PC-3 (cell line): ENCODE results near the gene CREBBP. TPM values are rescaled to one million over a fixed set of nuclear protein-coding genes. Genes with fewer than 3 reads are reported as not detected.
"Not testable (repeated sequence)": the region's sequence is repeated elsewhere in the genome, so short reads cannot be mapped to it uniquely, and the experiment has no call there.

ENCODE experiments used
- ATAC-seq: fragments of 200-7000 bp; cut with Tn5 transposase; 2 replicates; pipeline ENCODE4 v1.9.1; 2020; ENCODE audit warnings: mild to moderate bottlenecking, moderate library complexity
- BruUV-seq: library from RNA; stranded (reverse); fragments of 400-500 nt; replicated peaks from 2 replicates; lab custom pipeline; 2021; lab: Mats Ljungman, UMichigan
- CTCF ChIA-PET: fragments of 300-600 bp; sonication (Branson Sonifier 250); formaldehyde crosslinking; loops from one replicate; lab custom pipeline; 2022; ENCODE audit warnings: antibody characterized with exemption; lab: Charles Lee
- POLR2A ChIA-PET: fragments of 300-600 bp; sonication (Branson Sonifier 250); formaldehyde crosslinking; loops from one replicate; lab custom pipeline; 2022; ENCODE audit warnings: antibody characterized with exemption; ENCODE audit not compliant: unreplicated experiment; lab: Charles Lee
- DNase-seq: peaks from one replicate; pipeline ENCODE4 v3.0.0-alpha.2; 2015
- H2AFZ ChIP-seq: fragments of 300-600 bp; sonication (generic); 2 replicates; pipeline ENCODE4 v1.6.0; 2016; ENCODE audit warnings: antibody characterized with exemption, low read length
- H3F3A ChIP-seq: fragments of 300-600 bp; sonication (generic); one replicate; pipeline ENCODE4 v1.6.0; 2017; ENCODE audit warnings: antibody characterized with exemption, low read length, control low read depth, mild to moderate bottlenecking; ENCODE audit not compliant: unreplicated experiment
- H3K27ac ChIP-seq: fragments of 300-600 bp; sonication (generic); 2 replicates; pipeline ENCODE4 v1.5.1; 2016; ENCODE audit warnings: mild to moderate bottlenecking, low read length
- H3K27me3 ChIP-seq: fragments of 300-600 bp; sonication (generic); 2 replicates; pipeline ENCODE4 v1.6.1; 2016; ENCODE audit warnings: low read length, mixed read lengths
- H3K36me3 ChIP-seq: fragments of 300-600 bp; sonication (generic); 2 replicates; pipeline ENCODE4 v1.6.1; 2016; ENCODE audit warnings: low read depth, mixed run types, low read length, mixed read lengths
- H3K4me1 ChIP-seq: fragments of 300-600 bp; sonication (generic); 2 replicates; pipeline ENCODE4 v1.5.1; 2016; ENCODE audit warnings: low read length; ENCODE audit not compliant: insufficient read depth
- H3K4me2 ChIP-seq: fragments of 300-600 bp; sonication (generic); 2 replicates; pipeline ENCODE4 v1.6.0; 2016; ENCODE audit warnings: low read length
- H3K4me3 ChIP-seq: fragments of 300-600 bp; sonication (generic); 2 replicates; pipeline ENCODE4 v1.5.1; 2016; ENCODE audit warnings: mild to moderate bottlenecking, low read length, mixed read lengths
- H3K79me2 ChIP-seq: fragments of 300-600 bp; sonication (generic); 2 replicates; pipeline ENCODE4 v1.6.1; 2017; ENCODE audit warnings: low read length, mixed read lengths
- H3K9ac ChIP-seq: fragments of 300-600 bp; sonication (generic); 2 replicates; pipeline ENCODE4 v1.6.0; 2016; ENCODE audit warnings: mild to moderate bottlenecking, low read length
- H3K9me2 ChIP-seq: fragments of 300-600 bp; sonication (generic); replicated peaks from 2 replicates; pipeline ENCODE4 v1.6.1; 2016; ENCODE audit warnings: mixed run types, low read length, mixed read lengths
- H3K9me3 ChIP-seq: fragments of 300-600 bp; sonication (generic); 2 replicates; pipeline ENCODE4 v1.6.1; 2016; ENCODE audit warnings: low read length, mixed read lengths
- H4K20me1 ChIP-seq: fragments of 300-600 bp; sonication (generic); 2 replicates; pipeline ENCODE4 v1.6.1; 2016; ENCODE audit warnings: low read length, mixed read lengths
- EZH2 ChIP-seq: fragments of 300-600 bp; sonication (generic); IDR thresholded peaks from one replicate; pipeline ENCODE4 v1.6.1; 2017; ENCODE audit warnings: antibody characterized with exemption, mild to moderate bottlenecking, low read length; ENCODE audit not compliant: unreplicated experiment
- EZH2phosphoT487 ChIP-seq: fragments of 300-600 bp; sonication (generic); IDR thresholded peaks from 2 replicates; pipeline ENCODE4 v1.6.1; 2018; ENCODE audit warnings: mild to moderate bottlenecking, antibody characterized with exemption, low read length, borderline replicate concordance
- intact Hi-C: fragments of 100-400 bp; cut with micrococcal nuclease; formaldehyde crosslinking; loops from 2 replicates; pipeline ENCODE4 v1.9.0; 2023
- total RNA-seq: library from RNA; depleted of rRNA; stranded (reverse); fragments of >200 nt; gene quantifications from 2 replicates; pipeline ENCODE4 v1.2.3, GENCODE V29; 2014
- TF ChIP-seq, protein P1 (sequence below): fragments of 300-600 bp; sonication (generic); conservative IDR thresholded peaks from 2 replicates; pipeline ENCODE4 v1.5.1; 2017; ENCODE audit warnings: antibody characterized with exemption, low read depth, mild to moderate bottlenecking, low read length

Gene CREBBP
- total RNA-seq, 1 experiment from 2014 or later: 21.9 TPM

DNA sequence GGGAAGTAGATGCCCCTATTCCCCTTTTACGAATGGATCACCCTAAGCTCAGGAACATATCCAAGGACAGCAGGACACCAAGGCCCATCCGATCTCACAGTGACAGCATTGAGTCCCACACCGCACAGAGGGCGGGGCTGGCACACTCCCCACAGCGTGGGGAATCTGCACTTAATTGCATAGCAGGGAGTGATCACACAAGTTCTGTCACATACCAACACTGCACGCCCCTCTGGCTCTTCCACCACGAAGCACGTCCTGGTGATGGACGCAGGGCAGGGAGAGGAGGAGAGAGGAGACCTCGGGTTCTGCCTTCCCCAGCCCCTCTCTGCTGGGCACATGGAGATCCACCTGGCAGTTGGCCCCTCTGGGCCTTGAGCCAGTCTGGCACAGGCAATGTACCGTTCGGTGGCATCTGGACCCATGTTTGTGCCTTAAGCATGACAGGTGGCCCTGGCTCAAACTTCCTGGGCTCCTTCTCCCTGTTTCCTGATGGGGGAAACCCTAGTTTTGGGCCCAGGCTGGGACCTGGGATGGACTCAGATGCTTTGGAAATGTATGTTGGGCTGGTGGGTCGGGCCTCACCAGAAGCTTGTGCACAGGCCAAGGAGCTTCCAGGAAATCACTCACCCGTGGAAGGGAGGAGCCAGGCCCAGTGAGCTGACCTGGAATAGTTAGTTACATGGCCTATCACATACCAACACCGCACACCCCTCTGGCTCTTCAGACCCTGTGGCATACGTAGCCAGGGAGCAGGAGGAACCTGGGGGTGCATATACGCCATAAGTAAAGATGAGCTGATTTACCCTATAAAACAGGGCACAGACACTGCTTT, 35.1 kb upstream of the CREBBP start:
- TF ChIP-seq EZH2phosphoT487 (no peak), EZH2 (no peak)
- TF ChIP-seq, protein P1, sequence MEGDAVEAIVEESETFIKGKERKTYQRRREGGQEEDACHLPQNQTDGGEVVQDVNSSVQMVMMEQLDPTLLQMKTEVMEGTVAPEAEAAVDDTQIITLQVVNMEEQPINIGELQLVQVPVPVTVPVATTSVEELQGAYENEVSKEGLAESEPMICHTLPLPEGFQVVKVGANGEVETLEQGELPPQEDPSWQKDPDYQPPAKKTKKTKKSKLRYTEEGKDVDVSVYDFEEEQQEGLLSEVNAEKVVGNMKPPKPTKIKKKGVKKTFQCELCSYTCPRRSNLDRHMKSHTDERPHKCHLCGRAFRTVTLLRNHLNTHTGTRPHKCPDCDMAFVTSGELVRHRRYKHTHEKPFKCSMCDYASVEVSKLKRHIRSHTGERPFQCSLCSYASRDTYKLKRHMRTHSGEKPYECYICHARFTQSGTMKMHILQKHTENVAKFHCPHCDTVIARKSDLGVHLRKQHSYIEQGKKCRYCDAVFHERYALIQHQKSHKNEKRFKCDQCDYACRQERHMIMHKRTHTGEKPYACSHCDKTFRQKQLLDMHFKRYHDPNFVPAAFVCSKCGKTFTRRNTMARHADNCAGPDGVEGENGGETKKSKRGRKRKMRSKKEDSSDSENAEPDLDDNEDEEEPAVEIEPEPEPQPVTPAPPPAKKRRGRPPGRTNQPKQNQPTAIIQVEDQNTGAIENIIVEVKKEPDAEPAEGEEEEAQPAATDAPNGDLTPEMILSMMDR: no peak
- no peak overlapping the region for H3K27ac ChIP-seq
- no peaks in the 10 kb centered on the region for H3F3A ChIP-seq
- no peak for DNase-seq
- H4K20me1 ChIP-seq: no peaks in the 10 kb centered on the region
- ChIA-PET CTCF (interaction anchor here (0.6 kb wide), 1 partner anchor 400 kb away, joined by 8 read pairs; the partner anchor contains the start of gene GLIS2), POLR2A (no interaction called here)
- no peaks in the 10 kb centered on the region for H3K79me2 ChIP-seq
- no peak overlapping the region for H3K4me3 ChIP-seq
- no peaks in the 10 kb centered on the region for H3K4me1 ChIP-seq
- no peaks in the 10 kb centered on the region for H3K36me3 ChIP-seq
- no peak overlapping the region for H3K4me2 ChIP-seq
- H3K9me3 ChIP-seq: no peaks in the 10 kb centered on the region
- H3K27me3 ChIP-seq: no peaks in the 10 kb centered on the region
- intact Hi-C loops: no loop called here
- H3K9me2 ChIP-seq: no peaks in the 10 kb centered on the region
- no peak for ATAC-seq
- H2AFZ ChIP-seq: no peak overlapping the region
- H3K9ac ChIP-seq: no peak overlapping the region
- BruUV-seq: no TSS peak

DNA sequence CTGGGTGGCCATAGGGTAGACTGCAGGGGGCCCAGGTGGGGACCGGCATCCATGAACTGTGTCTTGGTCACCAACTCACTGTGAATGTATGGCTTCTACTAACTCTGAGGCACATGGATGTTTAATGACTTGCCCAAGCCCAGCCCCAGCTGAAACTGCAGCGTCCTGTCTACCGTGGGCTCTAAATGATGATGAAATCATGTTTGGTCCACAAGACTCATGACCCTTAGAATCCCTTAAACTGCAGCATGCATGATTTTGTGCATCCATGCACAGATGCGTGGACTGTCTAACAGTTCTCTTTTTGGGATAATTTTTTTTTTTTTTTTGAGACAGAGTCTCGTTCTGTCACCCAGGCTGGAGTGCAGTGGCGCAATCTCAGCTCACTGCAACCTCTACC, 32.4 kb upstream of the CREBBP start:
- no peak overlapping the region for H3K4me3 ChIP-seq
- H3K9me2 ChIP-seq: no peaks in the 10 kb centered on the region
- no peak overlapping the region for H3K9ac ChIP-seq
- intact Hi-C loops: no loop called here
- H3F3A ChIP-seq: no peaks in the 10 kb centered on the region
- no peaks in the 10 kb centered on the region for H3K4me1 ChIP-seq
- H4K20me1 ChIP-seq: no peaks in the 10 kb centered on the region
- H3K79me2 ChIP-seq: no peaks in the 10 kb centered on the region
- no TSS peak for BruUV-seq
- no peak overlapping the region for H2AFZ ChIP-seq
- DNase-seq (no peak), ATAC-seq (no peak)
- no peaks in the 10 kb centered on the region for H3K27me3 ChIP-seq
- no peaks in the 10 kb centered on the region for H3K9me3 ChIP-seq
- H3K4me2 ChIP-seq: no peak overlapping the region
- no peak overlapping the region for H3K27ac ChIP-seq
- no peaks in the 10 kb centered on the region for H3K36me3 ChIP-seq
- CTCF ChIA-PET: no interaction called here
- POLR2A ChIA-PET: no interaction called here
- no peak for TF ChIP-seq EZH2phosphoT487
- TF ChIP-seq EZH2: no peak
- TF ChIP-seq, protein P1: no peak

DNA sequence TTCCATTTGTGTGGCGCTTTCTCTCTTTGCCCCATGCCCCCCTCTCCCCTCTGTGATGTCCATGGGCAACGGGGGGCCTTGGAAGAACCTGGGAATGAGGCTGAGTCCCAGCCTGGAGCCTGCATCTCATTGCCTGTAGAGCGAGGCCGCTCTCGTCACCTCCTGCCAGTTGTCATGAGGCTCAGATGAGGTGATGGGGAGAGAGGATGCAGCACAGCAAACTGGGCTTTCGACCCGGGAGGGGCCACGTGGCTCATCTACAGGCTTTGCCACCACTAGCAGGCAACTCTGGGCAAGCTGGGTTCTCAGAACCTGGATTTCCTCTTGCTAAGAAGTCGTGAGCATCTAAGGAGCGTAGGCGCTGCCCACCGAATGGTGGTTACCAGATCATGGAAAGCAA, 31.9 kb upstream of the CREBBP start:
- H3F3A ChIP-seq: no peaks in the 10 kb centered on the region
- H3K36me3 ChIP-seq: no peaks in the 10 kb centered on the region
- CTCF ChIA-PET: no interaction called here
- no peak overlapping the region for H3K27ac ChIP-seq
- H3K9me3 ChIP-seq: no peaks in the 10 kb centered on the region
- H3K9me2 ChIP-seq: no peaks in the 10 kb centered on the region
- no peak overlapping the region for H3K4me3 ChIP-seq
- H3K79me2 ChIP-seq: no peaks in the 10 kb centered on the region
- DNase-seq (no peak), ATAC-seq (no peak)
- H3K4me2 ChIP-seq: no peak overlapping the region
- no peaks in the 10 kb centered on the region for H4K20me1 ChIP-seq
- H3K4me1 ChIP-seq: no peaks in the 10 kb centered on the region
- TF ChIP-seq, protein P1: no peak
- TF ChIP-seq EZH2phosphoT487: no peak
- TF ChIP-seq EZH2: no peak
- H3K9ac ChIP-seq: no peak overlapping the region
- H3K27me3 ChIP-seq: no peaks in the 10 kb centered on the region
- no peak overlapping the region for H2AFZ ChIP-seq
- intact Hi-C loops: no loop called here
- BruUV-seq: no TSS peak
- POLR2A ChIA-PET: no interaction called here

DNA sequence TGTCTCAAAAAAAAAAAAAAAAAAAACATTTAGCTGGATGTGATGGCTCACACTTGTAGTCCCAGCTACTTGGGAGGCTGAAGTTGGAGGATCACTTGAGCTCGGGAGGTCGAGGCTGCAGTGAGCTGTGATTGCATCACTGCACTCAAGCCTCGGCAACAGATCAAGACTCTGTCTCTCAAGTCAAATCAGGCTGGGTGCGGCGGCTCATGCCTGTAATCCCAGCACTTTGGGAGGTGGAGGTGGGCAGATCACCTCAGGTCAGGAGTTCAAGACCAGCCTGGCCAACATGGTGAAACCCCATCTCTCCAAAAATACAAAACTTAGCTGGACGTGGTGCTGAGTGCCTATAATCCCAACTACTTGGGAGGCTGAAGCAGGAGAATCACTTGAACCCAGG, 31.2 kb upstream of the CREBBP start:
- CTCF ChIA-PET, H3K9me2 ChIP-seq, POLR2A ChIA-PET, H3K27me3 ChIP-seq, H3K9ac ChIP-seq, H3K4me2 ChIP-seq, H3F3A ChIP-seq, H3K27ac ChIP-seq, H3K79me2 ChIP-seq, H4K20me1 ChIP-seq, DNase-seq, H3K9me3 ChIP-seq, H3K4me3 ChIP-seq, H2AFZ ChIP-seq, H3K4me1 ChIP-seq, intact Hi-C loops, ATAC-seq, BruUV-seq, H3K36me3 ChIP-seq: not testable (repeated sequence)
